Measurements from ENCODE around the gene PPARGC1A. TPM values are rescaled to one million over a fixed set of nuclear protein-coding genes. Genes with fewer than 3 reads are reported as not detected.

PPARGC1A gene
- total RNA-seq, 1 experiment from 2014 or later: 1.9 TPM

DNA sequence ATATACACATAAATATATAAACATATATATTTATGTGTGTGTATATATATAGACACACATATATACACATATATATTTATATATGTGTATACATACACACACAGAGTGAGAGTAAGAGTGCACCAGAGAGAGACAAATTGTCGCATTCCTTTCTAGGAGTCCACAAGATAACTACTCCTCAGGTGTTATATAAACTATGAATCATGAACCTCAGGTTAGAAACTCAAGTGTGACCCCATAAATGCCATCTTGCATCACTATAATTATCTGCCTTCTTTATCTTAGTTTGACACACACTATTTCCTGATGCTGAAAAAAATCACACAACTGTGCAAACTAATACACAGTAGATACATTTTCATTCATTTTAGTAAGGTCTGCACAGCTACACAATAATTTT lies 135.2 kb downstream of the PPARGC1A start:
- H3K27ac Mint-ChIP-seq: no peak overlapping the region
- H3K4me3 Mint-ChIP-seq: no peak overlapping the region
- no peak for ATAC-seq
- no peaks in the 10 kb centered on the region for H3K27me3 Mint-ChIP-seq (ENCODE audit: low read depth)
- ChIA-PET POLR2A (no interaction called here), CTCF (no interaction called here)
- H3K9me3 Mint-ChIP-seq: peaks cover 6% of the 10 kb centered on the region
- no peak for DNase-seq (ENCODE audit: low spot score)
- H3K4me1 Mint-ChIP-seq: peaks cover 6% of the 10 kb centered on the region; the same call in 1 of the 2 replicates
- TF ChIP-seq, protein P1, sequence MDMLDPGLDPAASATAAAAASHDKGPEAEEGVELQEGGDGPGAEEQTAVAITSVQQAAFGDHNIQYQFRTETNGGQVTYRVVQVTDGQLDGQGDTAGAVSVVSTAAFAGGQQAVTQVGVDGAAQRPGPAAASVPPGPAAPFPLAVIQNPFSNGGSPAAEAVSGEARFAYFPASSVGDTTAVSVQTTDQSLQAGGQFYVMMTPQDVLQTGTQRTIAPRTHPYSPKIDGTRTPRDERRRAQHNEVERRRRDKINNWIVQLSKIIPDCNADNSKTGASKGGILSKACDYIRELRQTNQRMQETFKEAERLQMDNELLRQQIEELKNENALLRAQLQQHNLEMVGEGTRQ (CRISPR knock-in tag; IDR thresholded peaks at IDR 0.05): no peak
- TF ChIP-seq, protein P2, sequence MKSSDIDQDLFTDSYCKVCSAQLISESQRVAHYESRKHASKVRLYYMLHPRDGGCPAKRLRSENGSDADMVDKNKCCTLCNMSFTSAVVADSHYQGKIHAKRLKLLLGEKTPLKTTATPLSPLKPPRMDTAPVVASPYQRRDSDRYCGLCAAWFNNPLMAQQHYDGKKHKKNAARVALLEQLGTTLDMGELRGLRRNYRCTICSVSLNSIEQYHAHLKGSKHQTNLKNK (CRISPR knock-in tag; IDR thresholded peaks at IDR 0.05): no peak
- no peak for TF ChIP-seq GRHL2 (CRISPR knock-in tag; IDR thresholded peaks at IDR 0.05; ENCODE audit: insufficient replicate concordance, severe bottlenecking)
- no peak for TF ChIP-seq ZNF416 (CRISPR knock-in tag; IDR thresholded peaks at IDR 0.05)
- no peak for TF ChIP-seq HMGA2 (CRISPR knock-in tag; IDR thresholded peaks at IDR 0.05)
- TF ChIP-seq, protein P3, sequence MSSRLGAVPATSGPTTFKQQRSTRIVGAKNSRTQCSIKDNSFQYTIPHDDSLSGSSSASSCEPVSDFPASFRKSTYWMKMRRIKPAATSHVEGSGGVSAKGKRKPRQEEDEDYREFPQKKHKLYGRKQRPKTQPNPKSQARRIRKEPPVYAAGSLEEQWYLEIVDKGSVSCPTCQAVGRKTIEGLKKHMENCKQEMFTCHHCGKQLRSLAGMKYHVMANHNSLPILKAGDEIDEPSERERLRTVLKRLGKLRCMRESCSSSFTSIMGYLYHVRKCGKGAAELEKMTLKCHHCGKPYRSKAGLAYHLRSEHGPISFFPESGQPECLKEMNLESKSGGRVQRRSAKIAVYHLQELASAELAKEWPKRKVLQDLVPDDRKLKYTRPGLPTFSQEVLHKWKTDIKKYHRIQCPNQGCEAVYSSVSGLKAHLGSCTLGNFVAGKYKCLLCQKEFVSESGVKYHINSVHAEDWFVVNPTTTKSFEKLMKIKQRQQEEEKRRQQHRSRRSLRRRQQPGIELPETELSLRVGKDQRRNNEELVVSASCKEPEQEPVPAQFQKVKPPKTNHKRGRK (CRISPR knock-in tag; IDR thresholded peaks at IDR 0.05; ENCODE audit: borderline replicate concordance): no peak
- TF ChIP-seq FOXJ3 (CRISPR knock-in tag; IDR thresholded peaks at IDR 0.05; ENCODE audit: borderline replicate concordance): no peak
- TF ChIP-seq ETV6 (CRISPR knock-in tag; IDR thresholded peaks at IDR 0.05): no peak
- TF ChIP-seq, protein P4, sequence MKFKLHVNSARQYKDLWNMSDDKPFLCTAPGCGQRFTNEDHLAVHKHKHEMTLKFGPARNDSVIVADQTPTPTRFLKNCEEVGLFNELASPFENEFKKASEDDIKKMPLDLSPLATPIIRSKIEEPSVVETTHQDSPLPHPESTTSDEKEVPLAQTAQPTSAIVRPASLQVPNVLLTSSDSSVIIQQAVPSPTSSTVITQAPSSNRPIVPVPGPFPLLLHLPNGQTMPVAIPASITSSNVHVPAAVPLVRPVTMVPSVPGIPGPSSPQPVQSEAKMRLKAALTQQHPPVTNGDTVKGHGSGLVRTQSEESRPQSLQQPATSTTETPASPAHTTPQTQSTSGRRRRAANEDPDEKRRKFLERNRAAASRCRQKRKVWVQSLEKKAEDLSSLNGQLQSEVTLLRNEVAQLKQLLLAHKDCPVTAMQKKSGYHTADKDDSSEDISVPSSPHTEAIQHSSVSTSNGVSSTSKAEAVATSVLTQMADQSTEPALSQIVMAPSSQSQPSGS (CRISPR knock-in tag; IDR thresholded peaks at IDR 0.05; ENCODE audit: borderline replicate concordance, low read depth): no peak
- no peak for TF ChIP-seq ZNF138 (CRISPR knock-in tag; conservative IDR thresholded peaks at IDR 0.05)
- TF ChIP-seq SP1 (CRISPR knock-in tag; conservative IDR thresholded peaks at IDR 0.05): no peak
- no peak for TF ChIP-seq TEAD4 (CRISPR knock-in tag; IDR thresholded peaks at IDR 0.05)
- TF ChIP-seq SMAD4 (CRISPR knock-in tag; IDR thresholded peaks at IDR 0.05): no peak
- TF ChIP-seq JAZF1 (CRISPR knock-in tag; IDR thresholded peaks at IDR 0.05): no peak
- no peak for TF ChIP-seq NR3C1 (CRISPR knock-in tag; conservative IDR thresholded peaks at IDR 0.05; ENCODE audit: low read depth)
- TF ChIP-seq, protein P5, sequence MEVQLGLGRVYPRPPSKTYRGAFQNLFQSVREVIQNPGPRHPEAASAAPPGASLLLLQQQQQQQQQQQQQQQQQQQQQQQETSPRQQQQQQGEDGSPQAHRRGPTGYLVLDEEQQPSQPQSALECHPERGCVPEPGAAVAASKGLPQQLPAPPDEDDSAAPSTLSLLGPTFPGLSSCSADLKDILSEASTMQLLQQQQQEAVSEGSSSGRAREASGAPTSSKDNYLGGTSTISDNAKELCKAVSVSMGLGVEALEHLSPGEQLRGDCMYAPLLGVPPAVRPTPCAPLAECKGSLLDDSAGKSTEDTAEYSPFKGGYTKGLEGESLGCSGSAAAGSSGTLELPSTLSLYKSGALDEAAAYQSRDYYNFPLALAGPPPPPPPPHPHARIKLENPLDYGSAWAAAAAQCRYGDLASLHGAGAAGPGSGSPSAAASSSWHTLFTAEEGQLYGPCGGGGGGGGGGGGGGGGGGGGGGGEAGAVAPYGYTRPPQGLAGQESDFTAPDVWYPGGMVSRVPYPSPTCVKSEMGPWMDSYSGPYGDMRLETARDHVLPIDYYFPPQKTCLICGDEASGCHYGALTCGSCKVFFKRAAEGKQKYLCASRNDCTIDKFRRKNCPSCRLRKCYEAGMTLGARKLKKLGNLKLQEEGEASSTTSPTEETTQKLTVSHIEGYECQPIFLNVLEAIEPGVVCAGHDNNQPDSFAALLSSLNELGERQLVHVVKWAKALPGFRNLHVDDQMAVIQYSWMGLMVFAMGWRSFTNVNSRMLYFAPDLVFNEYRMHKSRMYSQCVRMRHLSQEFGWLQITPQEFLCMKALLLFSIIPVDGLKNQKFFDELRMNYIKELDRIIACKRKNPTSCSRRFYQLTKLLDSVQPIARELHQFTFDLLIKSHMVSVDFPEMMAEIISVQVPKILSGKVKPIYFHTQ (CRISPR knock-in tag; IDR thresholded peaks at IDR 0.05): no peak
- TF ChIP-seq NFE2L1 (CRISPR knock-in tag; IDR thresholded peaks at IDR 0.05): no peak
- TF ChIP-seq, protein P6, sequence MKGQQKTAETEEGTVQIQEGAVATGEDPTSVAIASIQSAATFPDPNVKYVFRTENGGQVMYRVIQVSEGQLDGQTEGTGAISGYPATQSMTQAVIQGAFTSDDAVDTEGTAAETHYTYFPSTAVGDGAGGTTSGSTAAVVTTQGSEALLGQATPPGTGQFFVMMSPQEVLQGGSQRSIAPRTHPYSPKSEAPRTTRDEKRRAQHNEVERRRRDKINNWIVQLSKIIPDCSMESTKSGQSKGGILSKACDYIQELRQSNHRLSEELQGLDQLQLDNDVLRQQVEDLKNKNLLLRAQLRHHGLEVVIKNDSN (CRISPR knock-in tag; IDR thresholded peaks at IDR 0.05): no peak
- H3K36me3 Mint-ChIP-seq: no peaks in the 10 kb centered on the region

DNA sequence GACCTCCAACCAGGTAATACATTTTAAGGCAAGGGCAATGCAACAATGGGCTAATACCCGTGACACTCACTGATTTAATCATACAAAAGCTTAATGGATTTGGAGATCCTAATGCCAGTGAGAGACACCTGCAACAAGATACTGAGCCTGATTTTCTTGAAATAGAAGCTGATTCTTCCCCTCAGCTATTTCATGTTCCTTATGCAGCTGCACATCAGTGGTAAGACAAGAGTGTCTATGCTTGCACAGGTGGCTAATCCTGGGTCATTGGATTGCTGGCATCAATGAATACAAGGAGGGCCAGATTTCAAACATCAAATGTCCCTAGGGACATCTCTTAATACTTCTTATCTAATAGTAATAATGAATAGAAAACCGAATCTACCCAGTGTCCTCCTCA lies 139.7 kb downstream of the PPARGC1A start:
- Mint-ChIP-seq H3K36me3 (no peaks in the 10 kb centered on the region), H3K27me3 (ENCODE audit: low read depth) (no peaks in the 10 kb centered on the region), H3K4me1 (peaks cover 7% of the 10 kb centered on the region; the same call in 1 of the 2 replicates), H3K27ac (no peak overlapping the region), H3K4me3 (no peak overlapping the region), H3K9me3 (peaks cover 14% of the 10 kb centered on the region)
- DNase-seq (ENCODE audit: low spot score) (no peak), ATAC-seq (no peak)
- ChIA-PET CTCF (no interaction called here), POLR2A (no interaction called here)
- no peak for TF ChIP-seq SMAD4 (CRISPR knock-in tag; IDR thresholded peaks at IDR 0.05)
- TF ChIP-seq, protein P7, sequence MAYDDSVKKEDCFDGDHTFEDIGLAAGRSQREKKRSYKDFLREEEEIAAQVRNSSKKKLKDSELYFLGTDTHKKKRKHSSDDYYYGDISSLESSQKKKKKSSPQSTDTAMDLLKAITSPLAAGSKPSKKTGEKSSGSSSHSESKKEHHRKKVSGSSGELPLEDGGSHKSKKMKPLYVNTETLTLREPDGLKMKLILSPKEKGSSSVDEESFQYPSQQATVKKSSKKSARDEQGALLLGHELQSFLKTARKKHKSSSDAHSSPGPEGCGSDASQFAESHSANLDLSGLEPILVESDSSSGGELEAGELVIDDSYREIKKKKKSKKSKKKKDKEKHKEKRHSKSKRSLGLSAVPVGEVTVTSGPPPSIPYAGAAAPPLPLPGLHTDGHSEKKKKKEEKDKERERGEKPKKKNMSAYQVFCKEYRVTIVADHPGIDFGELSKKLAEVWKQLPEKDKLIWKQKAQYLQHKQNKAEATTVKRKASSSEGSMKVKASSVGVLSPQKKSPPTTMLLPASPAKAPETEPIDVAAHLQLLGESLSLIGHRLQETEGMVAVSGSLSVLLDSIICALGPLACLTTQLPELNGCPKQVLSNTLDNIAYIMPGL (CRISPR knock-in tag; IDR thresholded peaks at IDR 0.05): no peak
- no peak for TF ChIP-seq RELA (CRISPR knock-in tag; IDR thresholded peaks at IDR 0.05; ENCODE audit: borderline replicate concordance)
- TF ChIP-seq CREM (CRISPR knock-in tag; IDR thresholded peaks at IDR 0.05): no peak
- no peak for TF ChIP-seq NR1H2 (CRISPR knock-in tag; IDR thresholded peaks at IDR 0.05)
- TF ChIP-seq, protein P8, sequence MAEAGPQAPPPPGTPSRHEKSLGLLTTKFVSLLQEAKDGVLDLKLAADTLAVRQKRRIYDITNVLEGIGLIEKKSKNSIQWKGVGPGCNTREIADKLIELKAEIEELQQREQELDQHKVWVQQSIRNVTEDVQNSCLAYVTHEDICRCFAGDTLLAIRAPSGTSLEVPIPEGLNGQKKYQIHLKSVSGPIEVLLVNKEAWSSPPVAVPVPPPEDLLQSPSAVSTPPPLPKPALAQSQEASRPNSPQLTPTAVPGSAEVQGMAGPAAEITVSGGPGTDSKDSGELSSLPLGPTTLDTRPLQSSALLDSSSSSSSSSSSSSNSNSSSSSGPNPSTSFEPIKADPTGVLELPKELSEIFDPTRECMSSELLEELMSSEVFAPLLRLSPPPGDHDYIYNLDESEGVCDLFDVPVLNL (CRISPR knock-in tag; IDR thresholded peaks at IDR 0.05; ENCODE audit: borderline replicate concordance, low read depth): no peak
- TF ChIP-seq, protein P9, sequence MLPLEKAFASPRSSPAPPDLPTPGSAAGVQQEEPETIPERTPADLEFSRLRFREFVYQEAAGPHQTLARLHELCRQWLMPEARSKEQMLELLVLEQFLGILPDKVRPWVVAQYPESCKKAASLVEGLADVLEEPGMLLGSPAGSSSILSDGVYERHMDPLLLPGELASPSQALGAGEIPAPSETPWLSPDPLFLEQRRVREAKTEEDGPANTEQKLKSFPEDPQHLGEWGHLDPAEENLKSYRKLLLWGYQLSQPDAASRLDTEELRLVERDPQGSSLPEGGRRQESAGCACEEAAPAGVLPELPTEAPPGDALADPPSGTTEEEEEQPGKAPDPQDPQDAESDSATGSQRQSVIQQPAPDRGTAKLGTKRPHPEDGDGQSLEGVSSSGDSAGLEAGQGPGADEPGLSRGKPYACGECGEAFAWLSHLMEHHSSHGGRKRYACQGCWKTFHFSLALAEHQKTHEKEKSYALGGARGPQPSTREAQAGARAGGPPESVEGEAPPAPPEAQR (CRISPR knock-in tag; IDR thresholded peaks at IDR 0.05): no peak
